NCI-H2107 (cell line): ENCODE data around the gene RHBDD3.

Experiments used
- DNase-seq: peaks from one replicate; lab custom pipeline; 2025; lab: John Stamatoyannopoulos, UW

RHBDD3 gene

DNA sequence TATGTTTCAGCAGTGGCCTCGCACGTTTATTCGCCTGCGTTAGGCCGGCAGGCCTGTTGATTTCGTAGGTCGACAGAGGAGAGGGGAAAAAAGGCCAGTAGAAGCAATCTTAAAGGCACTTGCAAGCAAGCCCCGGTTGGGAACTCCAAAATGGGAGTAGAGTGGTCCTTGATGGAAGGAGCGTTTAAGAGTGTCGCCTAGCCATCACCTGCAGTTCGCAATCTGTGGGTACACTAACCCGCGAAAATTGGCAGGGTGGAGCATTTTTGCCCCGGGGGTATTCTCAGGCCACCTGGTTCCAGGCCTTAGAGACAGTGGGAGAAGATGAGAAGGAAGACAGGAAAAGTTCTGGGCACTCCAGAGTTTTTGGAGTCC lies 1.4 kb upstream of the RHBDD3 start:
- DNase-seq = no peak

DNA sequence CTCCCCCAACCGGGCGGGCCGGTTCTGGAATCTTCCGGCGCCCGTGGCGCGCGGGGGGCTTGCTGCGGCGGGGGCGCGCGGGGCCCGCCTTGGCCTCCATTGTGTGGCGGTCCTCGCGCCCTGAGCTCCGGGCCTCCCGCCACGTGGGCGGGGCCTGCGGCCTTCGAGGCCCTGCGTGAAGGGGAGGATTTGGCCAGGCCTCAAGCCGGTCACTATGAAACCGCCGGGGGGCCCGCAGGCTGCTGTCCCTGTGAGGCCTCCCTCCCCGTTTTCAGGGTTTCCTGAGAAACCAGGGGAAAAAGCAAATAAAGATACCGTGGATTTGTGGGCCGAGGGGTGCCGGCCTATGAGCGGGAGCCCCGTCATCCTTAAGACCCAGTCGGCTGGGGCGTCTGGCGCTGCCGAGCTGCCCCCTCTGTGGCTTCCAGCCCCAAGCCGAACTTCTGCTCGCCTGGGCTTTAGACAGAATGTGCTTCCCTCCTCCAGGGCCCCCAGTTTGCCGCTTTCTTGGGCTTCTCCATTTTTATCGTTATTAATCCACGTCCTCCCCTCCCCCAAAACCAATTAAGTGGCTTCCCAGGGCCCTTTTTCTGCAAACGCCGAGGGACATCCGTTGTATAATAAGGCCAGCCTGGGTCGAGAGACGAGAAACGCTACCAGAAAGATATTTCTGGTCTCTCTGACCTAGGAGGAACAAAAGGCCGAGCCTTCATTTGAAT lies 889 bp upstream of the RHBDD3 start:
- DNase-seq = no peak

DNA sequence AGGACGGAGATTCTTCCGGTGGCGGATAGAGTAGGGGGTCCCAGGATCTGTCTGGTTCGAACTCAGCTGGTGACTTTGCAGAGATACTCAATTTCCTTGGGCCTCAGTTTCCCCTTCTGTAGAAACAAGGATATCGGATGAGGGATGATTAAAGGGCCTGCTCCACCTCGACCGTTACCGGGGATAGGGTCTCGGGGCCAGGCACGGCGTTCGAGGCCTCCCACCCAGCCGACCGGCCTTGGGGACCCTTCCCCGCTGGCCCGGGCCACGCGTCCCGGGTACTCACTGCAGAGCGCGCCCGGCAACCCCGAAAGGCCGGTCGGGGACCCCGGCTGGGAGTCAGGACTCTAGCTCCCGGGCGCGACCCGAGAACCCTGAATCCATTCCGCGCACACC lies 321 bp downstream of the RHBDD3 start:
- no peak for DNase-seq

DNA sequence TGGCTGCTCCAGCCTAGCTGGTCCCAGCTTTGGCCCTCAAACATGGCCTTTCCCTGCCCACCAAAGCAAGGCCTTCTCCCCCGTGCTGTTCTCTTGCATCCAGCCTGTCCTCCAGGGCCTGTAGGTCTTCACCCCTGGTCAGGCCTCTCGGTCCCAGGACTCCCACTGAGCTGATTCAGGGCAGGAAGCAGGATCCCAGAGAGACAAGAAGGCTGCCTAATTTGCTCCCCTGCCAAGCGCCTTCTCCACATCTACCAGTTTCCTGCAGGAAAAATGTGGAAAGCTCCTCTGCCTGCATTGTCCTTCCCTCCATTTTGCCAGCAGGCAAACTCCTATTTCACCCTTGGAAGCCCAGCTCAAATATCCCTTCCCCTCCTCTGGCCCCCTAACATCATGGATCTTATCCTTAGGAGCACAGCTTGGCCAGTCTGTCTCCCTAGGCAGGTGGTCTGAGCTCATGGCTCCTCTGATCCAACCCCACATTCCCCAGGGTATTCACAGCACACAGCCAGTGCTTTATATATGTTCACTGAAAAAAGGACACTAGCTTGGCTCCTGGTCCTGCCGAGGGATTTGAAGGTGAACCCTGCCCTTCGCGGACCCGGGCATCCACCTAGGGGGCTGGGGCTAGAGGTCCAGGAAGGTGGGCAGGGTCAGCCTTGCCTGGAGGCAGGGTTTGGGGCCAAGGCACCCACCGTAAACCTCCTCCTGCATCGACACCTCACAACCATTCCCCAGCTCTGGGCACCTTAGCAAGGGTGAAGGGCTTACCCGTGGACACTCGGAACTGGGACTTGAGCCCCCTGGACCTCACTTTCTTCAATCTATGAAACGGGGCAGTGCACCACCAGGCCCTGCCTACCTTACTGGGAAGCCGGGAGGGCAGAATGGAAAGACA lies 968 bp downstream of the RHBDD3 start:
- DNase-seq = no peak

DNA sequence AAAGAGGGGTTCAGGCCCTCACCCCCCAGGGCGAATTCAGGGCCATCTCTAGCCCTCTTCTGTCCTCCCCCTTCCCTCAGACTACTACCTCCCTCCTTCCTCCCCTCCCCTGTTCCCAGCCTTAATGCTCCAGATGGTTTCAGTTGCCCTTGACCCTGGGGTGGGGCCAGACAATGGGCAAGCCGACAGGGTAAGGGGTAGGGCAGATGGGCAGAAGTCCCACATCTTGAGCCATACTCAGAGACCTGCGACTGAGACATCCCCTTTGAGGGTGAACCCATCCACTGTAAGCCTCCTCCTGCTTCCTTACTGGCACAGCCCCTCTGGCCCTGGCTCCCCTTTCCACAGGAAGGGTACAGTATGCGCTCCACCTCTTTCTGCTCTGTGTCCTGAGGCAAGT lies 1.9 kb downstream of the RHBDD3 start:
- DNase-seq = no peak

DNA sequence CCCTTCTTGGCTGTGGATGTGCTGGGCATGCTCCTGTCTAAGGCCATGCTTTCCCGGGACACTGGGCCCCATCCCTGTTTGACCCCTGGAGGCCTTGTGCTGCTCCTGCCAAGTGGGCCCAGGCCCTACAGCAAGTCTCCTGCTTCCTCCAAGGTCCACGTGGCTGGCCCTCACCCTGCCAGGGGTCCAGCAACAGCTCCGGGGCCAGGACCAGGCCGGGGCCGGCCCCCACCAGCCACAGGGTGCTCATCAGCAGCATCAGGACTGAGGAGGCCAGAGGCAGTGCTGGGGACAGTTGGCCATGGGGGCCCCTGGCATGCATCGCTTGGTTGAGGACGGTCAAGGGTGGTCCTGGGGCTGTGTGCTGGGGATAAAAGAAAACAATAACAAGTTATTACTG lies 2.5 kb downstream of the RHBDD3 start:
- DNase-seq = no peak

DNA sequence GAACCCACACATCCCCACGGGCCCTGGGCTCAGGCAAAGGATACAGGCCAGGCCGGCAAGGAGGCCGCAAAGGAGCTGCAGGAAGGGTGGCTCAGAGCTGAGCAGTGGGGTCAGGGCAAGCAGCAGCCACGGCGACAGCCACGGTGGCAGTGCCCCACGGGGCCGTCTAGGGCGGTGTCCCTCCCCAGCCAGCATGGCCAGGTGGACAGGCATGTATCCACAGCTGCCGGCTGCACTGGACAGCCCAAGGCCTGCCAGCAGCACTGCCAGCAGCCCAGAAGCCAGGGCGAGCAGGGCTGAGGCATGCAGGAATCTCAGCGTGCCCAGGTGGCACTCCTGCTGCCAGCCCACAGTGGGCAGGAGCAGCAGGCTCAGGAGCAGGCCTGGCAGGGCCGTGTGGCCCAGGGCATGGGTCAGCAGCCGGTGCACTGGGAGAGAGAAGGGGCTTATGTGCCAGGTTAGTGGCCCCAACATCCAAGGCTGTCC lies 3.9 kb downstream of the RHBDD3 start:
- DNase-seq = no peak

DNA sequence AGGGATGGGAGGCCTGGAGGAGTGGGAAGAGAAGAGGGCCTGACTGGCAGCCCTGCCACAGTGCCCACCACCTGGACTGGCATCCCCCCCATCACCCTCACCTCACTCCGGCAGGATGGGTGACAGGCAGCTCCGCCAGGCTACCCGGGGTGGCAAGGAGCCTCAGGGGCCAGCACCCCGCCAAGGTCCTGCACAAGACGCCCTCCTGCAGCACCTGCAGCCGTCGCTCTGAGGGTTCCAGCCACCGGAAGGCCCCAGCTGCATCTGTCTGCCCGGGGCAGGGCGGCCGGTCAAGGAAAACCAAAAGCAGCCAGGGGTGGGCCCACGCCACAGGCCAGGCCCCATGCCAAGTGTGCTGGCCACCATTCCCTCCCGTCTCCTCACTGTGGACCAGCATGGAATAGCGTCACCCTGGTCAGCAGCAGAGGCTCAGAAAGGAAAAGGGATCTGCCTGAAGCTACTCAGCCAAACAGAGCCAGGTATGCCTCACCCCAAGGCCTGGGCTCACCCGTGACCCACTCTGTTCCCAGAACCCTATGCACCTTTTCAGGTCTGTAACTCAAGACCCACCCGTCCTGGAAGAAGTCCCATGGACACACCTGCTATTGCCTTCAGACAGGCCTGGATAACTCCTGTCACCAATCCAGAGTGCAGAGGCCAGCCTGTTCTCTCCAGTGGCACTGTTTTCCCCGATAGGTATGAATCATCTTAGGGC lies 7.0 kb downstream of the RHBDD3 start:
- no peak for DNase-seq

DNA sequence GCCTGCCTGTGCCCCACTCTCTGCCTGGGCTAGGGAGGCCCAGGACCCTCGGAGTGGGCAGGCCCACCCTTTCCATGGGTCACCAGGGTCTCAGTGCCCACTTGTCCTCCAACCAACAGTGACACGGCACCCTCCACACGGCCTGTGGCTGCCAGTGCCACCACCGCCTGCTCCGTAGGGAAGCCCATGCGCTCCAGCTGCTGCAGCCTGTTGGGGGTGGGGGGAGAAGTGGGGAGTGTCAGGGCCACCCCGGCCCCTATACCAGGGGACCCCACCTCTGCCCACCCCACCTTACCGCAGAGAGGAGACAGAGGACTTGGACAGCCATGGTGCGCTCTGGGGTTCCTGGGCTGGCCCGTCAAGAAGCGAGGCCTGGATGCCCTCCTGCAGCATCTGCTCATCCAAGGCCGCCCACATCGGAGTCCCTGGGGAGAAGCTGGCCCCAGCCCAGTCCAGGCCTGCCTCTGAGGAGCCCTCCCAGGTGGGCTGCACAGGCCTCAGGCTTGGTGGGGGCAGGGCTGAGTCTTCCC lies 7.7 kb downstream of the RHBDD3 start:
- DNase-seq = no peak

DNA sequence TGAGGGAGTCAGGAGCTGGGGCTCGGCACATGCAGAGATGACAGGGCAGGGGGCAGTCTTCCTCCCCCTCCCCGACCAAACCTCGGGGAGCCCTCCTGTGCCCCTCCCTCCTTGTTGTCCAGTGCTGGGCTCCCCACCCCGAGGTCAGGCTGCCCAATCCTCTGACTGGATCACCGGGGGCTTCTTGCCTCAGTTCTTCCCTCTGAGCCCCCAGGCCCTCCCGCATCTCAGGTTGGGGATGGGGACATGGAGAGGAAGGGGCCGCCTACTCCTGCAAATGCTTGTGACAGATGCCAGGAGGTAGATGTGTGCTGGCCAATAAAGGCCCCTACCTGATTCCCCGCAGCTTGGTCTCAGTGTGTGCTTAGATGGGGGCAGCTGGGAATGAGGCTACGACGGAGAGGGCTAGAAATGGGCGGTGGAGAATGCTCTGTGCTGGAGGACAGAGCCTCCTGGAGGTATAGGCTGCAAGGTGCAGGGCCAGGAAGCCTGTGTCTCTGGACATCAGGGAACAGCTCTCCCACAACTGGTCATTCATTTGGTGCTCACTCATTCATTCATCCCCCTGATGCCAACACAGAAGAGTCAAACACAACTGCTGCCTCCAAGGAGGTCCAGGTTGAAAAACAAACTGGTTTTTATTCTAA lies 8.4 kb downstream of the RHBDD3 start:
- DNase-seq = no peak

DNA sequence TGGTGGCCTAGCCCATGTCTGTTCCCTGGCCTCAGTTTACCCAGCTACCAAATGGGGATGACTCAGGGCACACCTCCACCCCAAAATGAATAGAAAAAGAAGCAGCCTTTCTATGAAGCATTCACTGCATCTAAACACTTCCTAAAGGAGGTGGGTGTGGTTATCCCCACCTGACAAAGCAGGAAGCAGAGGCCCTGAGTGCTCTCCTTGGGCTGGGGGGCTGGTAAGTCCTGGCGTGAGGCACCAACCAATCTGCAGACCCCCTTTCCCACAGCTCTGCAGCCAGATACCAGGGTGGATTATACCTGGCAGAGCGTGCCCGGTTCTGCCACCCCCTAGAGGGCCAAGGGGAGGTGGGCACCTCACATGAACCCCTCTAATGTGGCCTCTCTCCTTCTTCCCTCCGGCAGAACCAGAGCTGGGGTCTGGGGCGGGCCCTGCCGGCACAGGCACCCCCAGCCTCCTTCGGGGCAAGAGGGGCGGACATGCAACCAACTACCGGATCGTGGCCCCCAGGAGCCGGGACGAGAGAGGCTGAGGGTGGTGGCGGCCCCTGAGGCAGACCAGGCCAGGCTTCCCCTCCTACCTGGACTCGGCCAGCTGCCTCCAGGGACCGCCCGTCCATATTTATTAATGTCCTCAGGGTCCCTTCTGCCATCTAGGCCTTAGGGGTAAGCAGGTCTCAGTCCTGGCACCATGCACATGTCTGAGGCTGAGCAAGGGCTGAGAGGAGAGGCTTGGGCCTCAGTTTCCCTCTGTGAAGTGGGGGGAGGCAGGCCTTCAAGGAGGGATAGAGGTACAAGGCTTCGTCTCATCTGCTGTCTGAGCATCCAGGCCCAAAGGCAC lies 9.2 kb downstream of the RHBDD3 start:
- DNase-seq = no peak

DNA sequence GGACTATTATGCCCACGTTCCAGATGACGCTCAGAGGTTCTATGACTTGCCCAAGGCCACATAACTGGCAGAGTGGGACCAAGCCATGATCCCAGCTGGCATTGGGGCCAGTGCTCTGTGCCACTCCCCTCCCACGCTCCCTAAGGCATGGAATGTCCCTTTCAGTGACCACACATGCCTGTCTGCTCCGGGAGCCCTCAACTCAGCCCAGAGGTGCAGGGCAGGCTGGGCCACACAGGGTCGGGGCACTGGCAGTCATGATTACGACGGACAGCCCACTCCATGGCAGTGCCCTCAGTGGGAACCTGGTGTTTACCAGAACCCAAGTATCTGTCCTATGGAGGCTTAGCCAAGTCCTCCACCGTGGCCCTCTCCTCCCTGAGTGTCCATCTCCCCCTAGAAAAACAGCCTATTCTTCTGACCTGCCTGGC lies 10.0 kb downstream of the RHBDD3 start:
- DNase-seq = no peak

DNA sequence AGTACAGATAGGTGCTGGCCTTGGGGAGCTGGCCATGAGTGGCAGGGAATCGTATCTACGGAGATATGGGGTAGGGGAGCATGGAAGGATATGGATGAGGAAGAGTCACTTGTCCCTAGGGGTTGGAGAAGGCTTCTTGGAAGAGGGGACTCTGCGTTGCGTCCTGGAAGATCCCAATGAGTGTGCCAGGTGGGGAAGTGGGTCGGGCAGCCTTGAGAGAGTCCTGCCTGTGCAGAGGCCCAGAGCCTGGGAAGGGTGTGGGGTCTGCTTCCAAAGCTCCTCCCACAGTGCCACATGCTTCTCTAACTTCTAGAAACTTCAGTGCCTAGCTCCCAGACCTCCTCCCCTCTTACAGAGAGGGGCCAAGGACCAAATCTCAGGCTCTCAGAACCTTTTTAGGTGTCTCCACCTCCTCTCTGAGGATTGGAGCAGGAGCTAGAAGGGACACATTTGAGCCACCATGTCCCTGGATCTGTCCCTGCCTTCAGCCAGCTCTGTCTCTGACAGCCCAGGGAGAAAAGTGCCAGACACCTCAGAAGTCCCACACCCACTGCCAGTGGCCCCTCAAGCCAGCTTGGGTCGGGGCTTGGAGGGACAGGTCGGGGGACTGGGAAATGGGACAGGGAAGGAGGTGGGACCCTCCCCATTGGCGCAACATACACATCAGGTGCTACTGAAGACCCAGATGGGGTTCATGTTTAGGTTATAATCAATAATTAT lies 11.0 kb downstream of the RHBDD3 start:
- DNase-seq = no peak

DNA sequence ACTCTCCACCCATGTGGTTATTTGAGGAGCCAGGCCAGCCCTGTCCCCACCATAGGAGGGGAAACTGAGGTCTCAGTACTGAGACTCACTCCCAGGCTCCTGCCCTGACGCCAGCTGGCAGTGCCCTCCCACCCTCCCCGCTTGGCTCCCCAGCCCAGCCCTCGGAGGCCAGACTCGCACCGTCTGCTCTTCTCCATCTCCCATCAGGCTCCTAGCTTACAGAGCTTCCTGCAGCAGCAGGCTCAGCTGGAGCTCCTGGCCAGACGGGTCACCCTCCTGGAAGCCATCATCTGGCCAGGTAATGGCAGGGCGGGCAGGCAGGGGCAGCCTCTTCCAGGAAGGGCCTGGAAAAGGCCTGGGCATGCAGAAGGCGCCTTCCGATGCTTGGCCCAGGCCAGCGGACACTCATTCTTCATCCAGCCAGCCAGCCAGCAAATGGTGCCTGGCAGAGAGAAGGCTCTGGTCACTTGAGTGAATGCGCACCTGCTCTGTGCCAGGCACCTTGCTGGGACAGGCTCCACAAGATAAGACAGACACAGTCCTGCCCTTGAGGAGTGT lies 12.6 kb downstream of the RHBDD3 start:
- DNase-seq = no peak

DNA sequence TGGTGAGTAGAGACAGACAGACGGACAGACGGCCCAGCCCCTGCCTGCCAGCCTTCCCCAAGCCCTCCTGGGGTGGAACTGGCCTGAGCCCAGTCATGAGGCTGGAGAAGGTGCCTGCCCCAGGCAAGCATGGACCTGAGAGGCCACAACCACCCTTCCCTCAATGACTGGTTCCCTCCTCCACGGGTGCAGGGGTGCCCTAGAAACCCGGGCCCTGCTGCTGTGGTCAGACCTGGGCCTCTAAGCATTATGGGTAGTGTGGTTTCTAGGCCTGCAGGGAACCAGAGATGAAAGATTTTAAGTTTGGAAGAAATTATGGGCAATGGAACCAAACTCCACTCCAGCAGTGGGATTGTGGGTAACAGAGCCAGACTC lies 13.5 kb downstream of the RHBDD3 start:
- no peak for DNase-seq

DNA sequence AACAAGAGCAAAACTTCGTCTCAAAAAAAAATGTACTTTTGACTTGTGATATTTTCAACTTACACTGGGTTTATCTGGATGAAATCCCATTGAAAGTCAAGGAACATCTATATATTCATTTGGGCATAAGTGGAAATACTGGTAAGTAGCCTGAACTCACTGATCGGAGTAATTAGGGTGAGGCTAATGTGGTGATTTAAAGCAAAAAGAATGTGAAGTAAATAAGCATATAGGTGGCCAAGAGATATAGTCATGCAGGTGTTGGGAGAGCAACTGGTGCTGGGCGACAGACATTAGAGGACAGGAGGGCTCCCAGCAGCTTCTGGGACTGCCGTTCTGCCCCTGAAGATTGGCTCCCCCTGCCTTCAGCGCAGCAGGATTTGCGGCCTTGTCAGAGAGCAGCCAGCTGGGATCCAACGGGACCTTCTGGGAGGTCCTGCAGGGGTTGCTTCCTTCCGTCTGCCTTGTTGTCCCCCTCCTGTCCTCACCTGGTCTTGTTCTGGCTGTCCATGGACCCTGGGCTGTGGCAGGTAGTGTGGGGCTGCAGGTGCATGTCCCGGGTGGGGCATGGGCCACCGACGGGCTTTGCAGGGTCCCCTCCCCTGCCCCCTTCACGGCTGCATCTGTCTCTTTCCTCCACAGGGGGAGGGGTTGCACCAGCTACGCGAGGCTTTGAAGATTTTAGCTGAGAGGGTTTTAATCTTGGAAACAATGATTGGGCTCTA lies 14.1 kb downstream of the RHBDD3 start:
- DNase-seq = no peak

DNA sequence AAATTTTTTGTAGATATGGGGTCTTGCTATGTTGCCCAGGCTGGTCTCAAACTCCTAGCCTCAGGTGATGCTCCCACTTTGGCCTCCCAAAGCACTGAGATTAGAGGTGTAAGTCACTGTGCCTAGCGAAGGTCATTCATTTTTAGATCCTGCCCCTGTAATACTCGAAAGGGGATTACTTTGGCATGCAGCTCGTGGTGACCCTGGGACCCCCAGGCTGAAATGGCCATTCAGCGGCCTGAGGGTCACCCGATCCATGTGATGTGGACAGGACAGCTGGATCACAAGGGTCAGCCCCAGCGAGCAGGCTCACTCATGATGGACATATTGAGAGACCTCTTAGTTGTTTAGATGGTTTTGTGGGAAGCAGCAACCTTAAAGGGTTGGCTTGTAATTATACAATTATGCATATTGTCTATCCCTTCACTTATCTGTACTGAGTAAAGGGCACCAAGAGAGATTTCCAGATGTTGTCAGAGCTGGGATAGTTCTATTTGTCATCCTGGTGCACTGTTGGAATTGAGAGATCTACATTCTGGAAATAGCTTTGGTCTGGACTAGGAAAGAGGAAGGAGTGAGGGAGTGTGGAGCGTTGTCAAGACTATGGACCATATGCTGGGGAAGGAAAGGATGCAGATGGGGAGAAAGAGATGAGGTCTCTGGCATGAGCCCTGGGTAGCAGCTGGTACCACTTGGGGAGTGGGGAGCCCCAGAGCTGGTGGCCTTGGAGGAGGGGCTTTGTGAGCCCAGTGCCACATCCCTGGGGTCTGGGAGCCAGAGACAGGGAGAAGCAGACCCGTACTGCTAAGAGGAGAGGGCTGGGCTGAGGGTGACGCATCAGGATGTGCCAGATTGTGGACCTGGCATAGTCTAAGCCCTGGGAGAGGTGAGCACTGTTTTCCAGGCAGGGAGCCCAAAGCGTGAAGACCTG lies 15.5 kb downstream of the RHBDD3 start:
- no peak for DNase-seq

DNA sequence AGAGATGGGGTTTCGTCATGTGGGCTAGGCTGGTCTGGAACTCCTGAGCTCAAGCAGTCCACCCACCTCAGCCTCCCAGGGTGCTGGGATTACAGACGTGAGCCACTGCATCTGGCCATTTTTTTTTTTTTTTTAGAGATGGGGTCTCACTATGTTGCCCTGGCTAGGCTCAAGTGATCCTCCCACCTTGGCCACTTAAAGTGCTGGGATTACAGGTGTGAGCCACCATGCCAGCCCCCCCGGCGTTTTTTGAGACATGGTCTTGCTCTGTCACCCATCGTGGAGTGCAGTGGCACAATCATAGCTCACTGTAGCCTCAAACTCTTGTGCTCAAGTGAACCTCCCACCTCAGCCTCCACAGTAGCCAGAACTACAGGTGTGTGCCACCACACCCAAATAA lies 16.5 kb downstream of the RHBDD3 start:
- DNase-seq = no peak
